Smooth muscle cell (in vitro differentiated cells): ENCODE results near the gene UBE2F. TPM values are rescaled to one million over a fixed set of nuclear protein-coding genes. Genes with fewer than 3 reads are reported as not detected.

Experiments
- DNase-seq: peaks from one replicate; lab custom pipeline; 2025; ENCODE audit not compliant: unreplicated experiment; lab: John Stamatoyannopoulos, UW
- H2AFZ ChIP-seq: fragments of 200-600 bp; sonication (generic); 2 replicates; pipeline ENCODE4 v1.6.0; 2016; ENCODE audit warnings: antibody characterized with exemption, low read depth, mild to moderate bottlenecking
- H3F3A ChIP-seq: fragments of 200-600 bp; sonication (generic); 2 replicates; pipeline ENCODE4 v1.6.0; 2017; ENCODE audit warnings: antibody characterized with exemption, low read depth
- H3K27ac ChIP-seq: fragments of 200-600 bp; sonication (generic); 2 replicates; pipeline ENCODE4 v1.5.1; 2016; ENCODE audit warnings: low read depth, mild to moderate bottlenecking
- H3K27me3 ChIP-seq: fragments of 200-600 bp; sonication (generic); 2 replicates; pipeline ENCODE4 v1.6.1; 2016; ENCODE audit warnings: low read depth, mild to moderate bottlenecking
- H3K36me3 ChIP-seq: fragments of 200-600 bp; sonication (generic); 2 replicates; pipeline ENCODE4 v1.5.1; 2016; ENCODE audit warnings: low read depth
- H3K4me1 ChIP-seq: fragments of 200-600 bp; sonication (generic); 2 replicates; pipeline ENCODE4 v1.5.1; 2016; ENCODE audit warnings: low read depth
- H3K4me2 ChIP-seq: fragments of 200-600 bp; sonication (generic); 2 replicates; pipeline ENCODE4 v1.6.0; 2016; ENCODE audit warnings: mild to moderate bottlenecking
- H3K4me3 ChIP-seq: fragments of 200-600 bp; sonication (generic); 2 replicates; pipeline ENCODE4 v1.5.1; 2016; ENCODE audit warnings: mild to moderate bottlenecking
- H3K79me2 ChIP-seq: fragments of 200-600 bp; sonication (generic); 2 replicates; pipeline ENCODE4 v1.6.0; 2016; ENCODE audit warnings: low read depth, mild to moderate bottlenecking
- H3K9ac ChIP-seq: fragments of 200-600 bp; sonication (generic); 2 replicates; pipeline ENCODE4 v1.6.0; 2016; ENCODE audit warnings: low read depth
- H3K9me3 ChIP-seq: fragments of 200-600 bp; sonication (generic); replicated peaks from 2 replicates; pipeline ENCODE4 v1.5.1; 2016; ENCODE audit warnings: low read depth
- H4K20me1 ChIP-seq: fragments of 200-600 bp; sonication (generic); 2 replicates; pipeline ENCODE4 v1.6.0; 2016; ENCODE audit warnings: low read depth
- CTCF ChIP-seq: fragments of 200-600 bp; sonication (generic); IDR thresholded peaks from 2 replicates; pipeline ENCODE4 v1.5.1; 2017; ENCODE audit warnings: borderline replicate concordance, mild to moderate bottlenecking, antibody characterized with exemption; ENCODE audit not compliant: insufficient read depth, poor library complexity, severe bottlenecking
- WGBS: methylation state at CpG from one replicate; pipeline ENCODE4 v1.1.7; 2016; ENCODE audit warnings: low lambda C conversion rate; 5-methylcytosine and 5-hydroxymethylcytosine counted together
- polyA plus RNA-seq: library from polyadenylated mRNA; unstranded; fragments of >200 nt; fragmentation: Nextera tagmentation; extraction: Ambion mirVana; gene quantifications from 2 replicates; pipeline ENCODE4 v1.2.1, GENCODE V29; 2016
- total RNA-seq: library from RNA; depleted of rRNA; stranded (reverse); fragments of >200 nt; gene quantifications from 2 replicates; pipeline ENCODE4 v1.2.3, GENCODE V29; 2014

Gene UBE2F
- total and polyA plus RNA-seq, 2 experiments from 2014 or later = 52.5 to 94.8 TPM

- no peaks in the 10 kb centered on the region for H3K27me3 ChIP-seq
- H3K4me1 ChIP-seq = no peaks in the 10 kb centered on the region
- H3F3A ChIP-seq = no peaks in the 10 kb centered on the region
- no peak overlapping the region for H3K27ac ChIP-seq
- no peak for DNase-seq
- no peak overlapping the region for H3K9ac ChIP-seq
- H3K9me3 ChIP-seq = peaks cover 6% of the 10 kb centered on the region
- H3K4me3 ChIP-seq = no peak overlapping the region
- 98% methylated on average over 10 of the region's 10 CpGs for WGBS
- peaks cover 11% of the 10 kb centered on the region for H3K36me3 ChIP-seq
- H4K20me1 ChIP-seq = no peaks in the 10 kb centered on the region
- no peaks in the 10 kb centered on the region for H3K79me2 ChIP-seq
- no peak overlapping the region for H3K4me2 ChIP-seq
- no peak overlapping the region for H2AFZ ChIP-seq
- no peak for TF ChIP-seq CTCF
These were observed 102.4 kb downstream of the UBE2F start for GRCh38 chr2:238069021-238069709.

- no peak for DNase-seq
- Histone ChIP-seq H3K79me2 (no peaks in the 10 kb centered on the region), H3K4me2 (no peak overlapping the region), H2AFZ (no peak overlapping the region), H4K20me1 (no peaks in the 10 kb centered on the region), H3K4me3 (no peak overlapping the region), H3K27me3 (no peaks in the 10 kb centered on the region), H3K36me3 (peaks cover 11% of the 10 kb centered on the region), H3K9ac (no peak overlapping the region), H3K4me1 (no peaks in the 10 kb centered on the region), H3K27ac (no peak overlapping the region), H3K9me3 (peaks cover 6% of the 10 kb centered on the region), H3F3A (no peaks in the 10 kb centered on the region)
- 97% methylated on average over 9 of the region's 9 CpGs for WGBS
- TF ChIP-seq CTCF = no peak
These were observed 103.1 kb downstream of the UBE2F start for GRCh38 chr2:238069877-238070276.

GRCh38 chr2:238075397-238075796 lies 108.6 kb downstream of the UBE2F start:
- H3K79me2 ChIP-seq = no peaks in the 10 kb centered on the region
- no peak overlapping the region for H3K27ac ChIP-seq
- peaks cover 11% of the 10 kb centered on the region for H3K36me3 ChIP-seq
- H4K20me1 ChIP-seq = no peaks in the 10 kb centered on the region
- no peak for TF ChIP-seq CTCF
- peaks cover 6% of the 10 kb centered on the region for H3K9me3 ChIP-seq
- H3K4me3 ChIP-seq = no peak overlapping the region
- H2AFZ ChIP-seq = no peak overlapping the region
- no peak for DNase-seq
- no peaks in the 10 kb centered on the region for H3K27me3 ChIP-seq
- H3F3A ChIP-seq = no peaks in the 10 kb centered on the region
- no peak overlapping the region for H3K9ac ChIP-seq
- no peaks in the 10 kb centered on the region for H3K4me1 ChIP-seq
- no peak overlapping the region for H3K4me2 ChIP-seq

GRCh38 chr2:238077292-238077691 lies 110.5 kb downstream of the UBE2F start:
- Histone ChIP-seq H3K9ac (no peak overlapping the region), H3K27ac (no peak overlapping the region), H3K4me1 (no peaks in the 10 kb centered on the region), H3K4me3 (no peak overlapping the region), H3K79me2 (no peaks in the 10 kb centered on the region), H3K27me3 (no peaks in the 10 kb centered on the region), H3K36me3 (peaks cover 11% of the 10 kb centered on the region), H3K4me2 (no peak overlapping the region), H2AFZ (no peak overlapping the region), H3K9me3 (peaks cover 4% of the 10 kb centered on the region), H3F3A (no peaks in the 10 kb centered on the region), H4K20me1 (no peaks in the 10 kb centered on the region)
- DNase-seq = no peak
- no peak for TF ChIP-seq CTCF
- 81% methylated on average over 1 of the region's 1 CpG for WGBS
